Gastroesophageal sphincter (tissue), 3 donors: ENCODE data around the gene PTDSS2.

Experiments
- CTCF ChIP-seq, 4 experiments: fragments of 200-600 bp in 2 of 4; fragments of 450-650 bp in 2 of 4; sonication (generic) in 1 of 4; IDR thresholded peaks; one replicate each; pipeline ENCODE4 v1.5.1; 2017 to 2019; ENCODE audit warnings: antibody characterized with exemption in 4 of 4, mild to moderate bottlenecking in 2 of 4, moderate library complexity in 2 of 4
- POLR2A ChIP-seq, 2 donors: fragments of 450-650 bp; IDR thresholded peaks; one replicate each; pipeline ENCODE4 v1.6.1; 2017; ENCODE audit warnings: antibody characterized with exemption in 2 of 2, mild to moderate bottlenecking in 2 of 2, moderate library complexity in 1 of 2
- POLR2AphosphoS5 ChIP-seq: sonication (generic); formaldehyde crosslinking; IDR thresholded peaks from one replicate; pipeline ENCODE4 v1.6.1; 2017; ENCODE audit warnings: antibody characterized with exemption

GRCh38 chr11:451738-452137, 1.7 kb downstream of the PTDSS2 start:
- TF ChIP-seq POLR2AphosphoS5 (no peak), POLR2A (IDR thresholded peaks at IDR 0.05) (no peak), CTCF (IDR thresholded peaks at IDR 0.05) (no peak)
